ENCODE data around the gene ALDH3A1.
A peak's percentile ranks its signal among the peaks of the same experiment; 100 is the strongest.
"Not testable (repeated sequence)": the region's sequence is repeated elsewhere in the genome, so short reads cannot be mapped to it uniquely, and the experiment has no call there.

Gene ALDH3A1

GRCh38 chr17:19747829-19748806, at the start of gene ALDH3A1:
TSS of gene ALDH3A1 (minus strand) at chr17:19748298. CDS start at chr17:19745129, 3,169 bp downstream.
- no peak for DNase-seq

GRCh38 chr17:19796457-19796856, 48.4 kb upstream of the ALDH3A1 start:
- DNase-seq = no peak

GRCh38 chr17:19791918-19792550, 43.9 kb upstream of the ALDH3A1 start:
- DNase-seq = no peak

- DNase-seq = no peak
Measured at GRCh38 chr17:19787733-19788357, 39.7 kb upstream of the ALDH3A1 start.

- no peak for DNase-seq
Measured at GRCh38 chr17:19785854-19786253, 37.8 kb upstream of the ALDH3A1 start.

GRCh38 chr17:19781488-19782458, 33.7 kb upstream of the ALDH3A1 start:
- DNase-seq = no peak

- no peak for DNase-seq
Measured at GRCh38 chr17:19780846-19781245, 32.7 kb upstream of the ALDH3A1 start.

- no peak for DNase-seq
Measured at GRCh38 chr17:19773534-19773933, 25.4 kb upstream of the ALDH3A1 start.

- no peak for DNase-seq
Measured at GRCh38 chr17:19771971-19772630, 24.0 kb upstream of the ALDH3A1 start.

- no peak for DNase-seq
Measured at GRCh38 chr17:19770985-19771735, 23.1 kb upstream of the ALDH3A1 start.

- no peak for DNase-seq
Measured at GRCh38 chr17:19769946-19770652, 22.0 kb upstream of the ALDH3A1 start.

- DNase-seq = no peak
Measured at GRCh38 chr17:19768046-19768782, 20.1 kb upstream of the ALDH3A1 start.

- DNase-seq = peak; percentile 20
Measured at GRCh38 chr17:19766421-19767270, 18.5 kb upstream of the ALDH3A1 start.

- no peak for DNase-seq
Measured at GRCh38 chr17:19766016-19766415, 17.9 kb upstream of the ALDH3A1 start.

GRCh38 chr17:19763991-19764390, 15.9 kb upstream of the ALDH3A1 start:
- DNase-seq = not testable (repeated sequence)

GRCh38 chr17:19763416-19763815, 15.3 kb upstream of the ALDH3A1 start:
- DNase-seq = no peak

GRCh38 chr17:19762515-19762961, 14.4 kb upstream of the ALDH3A1 start:
- DNase-seq = peak; percentile 41

- no peak for DNase-seq
Measured at GRCh38 chr17:19760746-19761145, 12.6 kb upstream of the ALDH3A1 start.

Measured in NCI-H1105 treated with DMSO at 0.1 percent for 48 hours (cell line).